Measurements from ENCODE around the gene ELF5.

- no peak for TF ChIP-seq CTCF (IDR thresholded peaks at IDR 0.05; ENCODE audit: insufficient read depth, low read length)
- TF ChIP-seq POLR2AphosphoS5 (IDR thresholded peaks at IDR 0.05; ENCODE audit: low read depth): peak; percentile 86
Measured at GRCh38 chr11:34438529-34439507, 74.8 kb downstream of the ELF5 start, which contains the start of gene CAT.

All from HL-60 (cell line).